A673 (cell line): ENCODE results near the gene RASGEF1C.

Experiments used
- EZH2 ChIP-seq: fragments of 200-600 bp; sonication (generic); IDR thresholded peaks from 2 replicates; pipeline ENCODE4 v1.6.1; 2017; ENCODE audit warnings: borderline replicate concordance, low read depth, mild to moderate bottlenecking, mixed read lengths, antibody characterized with exemption, low read length; ENCODE audit not compliant: poor library complexity, severe bottlenecking
- TF ChIP-seq, protein P1 (sequence below): fragments of 300-800, 200-600 bp; sonication (generic); conservative IDR thresholded peaks from 2 replicates; pipeline ENCODE4 v1.5.1; 2017; ENCODE audit warnings: low read depth, mild to moderate bottlenecking, antibody characterized with exemption, low read length, moderate library complexity, mixed read lengths

GRCh38 chr5:180086816-180087399, 122.1 kb downstream of the RASGEF1C start:
- TF ChIP-seq, protein P1, sequence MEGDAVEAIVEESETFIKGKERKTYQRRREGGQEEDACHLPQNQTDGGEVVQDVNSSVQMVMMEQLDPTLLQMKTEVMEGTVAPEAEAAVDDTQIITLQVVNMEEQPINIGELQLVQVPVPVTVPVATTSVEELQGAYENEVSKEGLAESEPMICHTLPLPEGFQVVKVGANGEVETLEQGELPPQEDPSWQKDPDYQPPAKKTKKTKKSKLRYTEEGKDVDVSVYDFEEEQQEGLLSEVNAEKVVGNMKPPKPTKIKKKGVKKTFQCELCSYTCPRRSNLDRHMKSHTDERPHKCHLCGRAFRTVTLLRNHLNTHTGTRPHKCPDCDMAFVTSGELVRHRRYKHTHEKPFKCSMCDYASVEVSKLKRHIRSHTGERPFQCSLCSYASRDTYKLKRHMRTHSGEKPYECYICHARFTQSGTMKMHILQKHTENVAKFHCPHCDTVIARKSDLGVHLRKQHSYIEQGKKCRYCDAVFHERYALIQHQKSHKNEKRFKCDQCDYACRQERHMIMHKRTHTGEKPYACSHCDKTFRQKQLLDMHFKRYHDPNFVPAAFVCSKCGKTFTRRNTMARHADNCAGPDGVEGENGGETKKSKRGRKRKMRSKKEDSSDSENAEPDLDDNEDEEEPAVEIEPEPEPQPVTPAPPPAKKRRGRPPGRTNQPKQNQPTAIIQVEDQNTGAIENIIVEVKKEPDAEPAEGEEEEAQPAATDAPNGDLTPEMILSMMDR, result no peak
- no peak for TF ChIP-seq EZH2
